ENCODE measurements around the gene SEZ6L2.

GRCh38 chr16:29906520-29907244, 7.3 kb upstream of the SEZ6L2 start:
- TF ChIP-seq, protein P1, sequence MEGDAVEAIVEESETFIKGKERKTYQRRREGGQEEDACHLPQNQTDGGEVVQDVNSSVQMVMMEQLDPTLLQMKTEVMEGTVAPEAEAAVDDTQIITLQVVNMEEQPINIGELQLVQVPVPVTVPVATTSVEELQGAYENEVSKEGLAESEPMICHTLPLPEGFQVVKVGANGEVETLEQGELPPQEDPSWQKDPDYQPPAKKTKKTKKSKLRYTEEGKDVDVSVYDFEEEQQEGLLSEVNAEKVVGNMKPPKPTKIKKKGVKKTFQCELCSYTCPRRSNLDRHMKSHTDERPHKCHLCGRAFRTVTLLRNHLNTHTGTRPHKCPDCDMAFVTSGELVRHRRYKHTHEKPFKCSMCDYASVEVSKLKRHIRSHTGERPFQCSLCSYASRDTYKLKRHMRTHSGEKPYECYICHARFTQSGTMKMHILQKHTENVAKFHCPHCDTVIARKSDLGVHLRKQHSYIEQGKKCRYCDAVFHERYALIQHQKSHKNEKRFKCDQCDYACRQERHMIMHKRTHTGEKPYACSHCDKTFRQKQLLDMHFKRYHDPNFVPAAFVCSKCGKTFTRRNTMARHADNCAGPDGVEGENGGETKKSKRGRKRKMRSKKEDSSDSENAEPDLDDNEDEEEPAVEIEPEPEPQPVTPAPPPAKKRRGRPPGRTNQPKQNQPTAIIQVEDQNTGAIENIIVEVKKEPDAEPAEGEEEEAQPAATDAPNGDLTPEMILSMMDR (IDR thresholded peaks at IDR 0.05; ENCODE audit: low read depth, low read length): no peak
- TF ChIP-seq EZH2phosphoT487 (IDR thresholded peaks at IDR 0.05; ENCODE audit: low read depth): no peak
